IMR-90 (cell line): ENCODE measurements around the gene ARFIP2. TPM values are rescaled to one million over a fixed set of nuclear protein-coding genes. Genes with fewer than 3 reads are reported as not detected.

ENCODE experiments used
- ATAC-seq: fragments of 200-7000 bp; cut with Tn5 transposase; 2 replicates; pipeline ENCODE4 v1.9.1; 2020; ENCODE audit warnings: low read depth, mild to moderate bottlenecking, moderate library complexity
- BruUV-seq: library from RNA; stranded (reverse); fragments of 400-500 nt; replicated peaks from 2 replicates; lab custom pipeline; 2021; lab: Mats Ljungman, UMichigan
- CTCF ChIA-PET: fragments of 300-600 bp; formaldehyde crosslinking; extraction: SDS; loops from one replicate; lab custom pipeline; 2021; ENCODE audit warnings: antibody characterized with exemption; lab: Yijun Ruan, JAX
- POLR2A ChIA-PET: fragments of 300-600 bp; sonication (Branson Sonifier 250); formaldehyde crosslinking; loops from one replicate; lab custom pipeline; 2022; ENCODE audit warnings: antibody characterized with exemption; ENCODE audit not compliant: unreplicated experiment; lab: Charles Lee
- DNase-seq: peaks from one replicate; pipeline ENCODE4 v3.0.0; 2013
- H2AFZ ChIP-seq: replicated peaks from 2 replicates; pipeline ENCODE3; 2013; ENCODE audit warnings: low read length, mild to moderate bottlenecking; ENCODE audit not compliant: poor library complexity
- H2AK5ac ChIP-seq: 2 replicates; pipeline ENCODE4 v1.6.1; 2013; ENCODE audit warnings: low read depth, low read length, inconsistent platforms
- H2AK9ac ChIP-seq: replicated peaks from 2 replicates; pipeline ENCODE3; 2013; ENCODE audit warnings: mild to moderate bottlenecking, low read depth, low read length, moderate library complexity; ENCODE audit not compliant: poor library complexity
- H2BK120ac ChIP-seq: 2 replicates; pipeline ENCODE4 v1.6.1; 2013; ENCODE audit warnings: low read depth, low read length, inconsistent platforms
- H2BK15ac ChIP-seq: 3 replicates; pipeline ENCODE4 v1.6.1; 2013; ENCODE audit warnings: low read depth, low read length, inconsistent platforms
- H2BK20ac ChIP-seq: 2 replicates; pipeline ENCODE4 v1.6.1; 2013; ENCODE audit warnings: low read depth, mild to moderate bottlenecking, inconsistent platforms, low read length, moderate library complexity
- H2BK5ac ChIP-seq: 2 replicates; pipeline ENCODE4 v1.6.1; 2013; ENCODE audit warnings: mild to moderate bottlenecking, low read depth, low read length, inconsistent platforms; ENCODE audit not compliant: poor library complexity, severe bottlenecking
- H3K14ac ChIP-seq: replicated peaks from 2 replicates; pipeline ENCODE4 v1.6.1; 2013; ENCODE audit warnings: low read depth, low read length, inconsistent platforms
- H3K18ac ChIP-seq: 2 replicates; pipeline ENCODE4 v1.6.1; 2013; ENCODE audit warnings: low read depth, low read length, control low read depth
- H3K23ac ChIP-seq: 2 replicates; pipeline ENCODE4 v1.6.1; 2013; ENCODE audit warnings: low read depth, low read length, inconsistent platforms
- H3K27ac ChIP-seq: 2 replicates; pipeline ENCODE4 v1.5.1; 2013; ENCODE audit warnings: mild to moderate bottlenecking, control low read depth, low read length; ENCODE audit not compliant: insufficient read depth
- H3K27me3 ChIP-seq: 2 replicates; pipeline ENCODE4 v1.6.1; 2013; ENCODE audit warnings: low read length; ENCODE audit not compliant: control insufficient read depth, insufficient read depth
- H3K36me3 ChIP-seq: 2 replicates; pipeline ENCODE4 v1.6.1; 2013; ENCODE audit warnings: low read length, mixed read lengths; ENCODE audit not compliant: control insufficient read depth, insufficient read depth
- H3K4ac ChIP-seq: 2 replicates; pipeline ENCODE4 v1.6.1; 2013; ENCODE audit warnings: low read depth, low read length, inconsistent platforms
- H3K4me1 ChIP-seq: 2 replicates; pipeline ENCODE4 v1.6.1; 2013; ENCODE audit warnings: low read length, mixed read lengths; ENCODE audit not compliant: control insufficient read depth, insufficient read depth
- H3K4me2 ChIP-seq: 2 replicates; pipeline ENCODE4 v1.6.1; 2013; ENCODE audit warnings: low read depth, mild to moderate bottlenecking, control low read depth, low read length, moderate library complexity
- H3K4me3 ChIP-seq: 2 replicates; pipeline ENCODE4 v1.5.1; 2013; ENCODE audit warnings: low read depth, mild to moderate bottlenecking, control low read depth, low read length, moderate library complexity; ENCODE audit not compliant: insufficient read depth
- H3K56ac ChIP-seq: 2 replicates; pipeline ENCODE4 v1.6.1; 2013; ENCODE audit warnings: low read length, inconsistent platforms; ENCODE audit not compliant: insufficient read depth; ENCODE audit errors: extremely low read depth
- H3K79me1 ChIP-seq, 2 experiments: 2 replicates each; pipeline ENCODE4 v1.6.1; 2013; ENCODE audit warnings: low read length in 2 of 2, inconsistent platforms in 1 of 2, low read depth in 1 of 2
- H3K9ac ChIP-seq: 2 replicates; pipeline ENCODE4 v1.6.1; 2013; ENCODE audit warnings: low read depth, low read length, control low read depth
- H3K9me1 ChIP-seq: 2 replicates; pipeline ENCODE4 v1.6.1; 2013; ENCODE audit warnings: low read length, inconsistent platforms; ENCODE audit not compliant: insufficient read depth
- H3K9me3 ChIP-seq: 2 replicates; pipeline ENCODE4 v1.6.1; 2013; ENCODE audit warnings: low read length; ENCODE audit not compliant: control insufficient read depth, insufficient read depth
- H4K20me1 ChIP-seq: 2 replicates; pipeline ENCODE4 v1.6.1; 2013; ENCODE audit warnings: low read length, inconsistent platforms; ENCODE audit not compliant: insufficient read depth
- H4K5ac ChIP-seq: 2 replicates; pipeline ENCODE4 v1.6.1; 2013; ENCODE audit warnings: mild to moderate bottlenecking, low read depth, low read length, control low read depth
- H4K8ac ChIP-seq, 2 experiments: 2 replicates each; pipeline ENCODE4 v1.6.1; 2013; ENCODE audit warnings: low read depth in 2 of 2, low read length in 2 of 2, control low read depth in 1 of 2, inconsistent platforms in 1 of 2
- H4K91ac ChIP-seq: 2 replicates; pipeline ENCODE4 v1.6.1; 2013; ENCODE audit warnings: low read depth, low read length, inconsistent platforms; ENCODE audit not compliant: insufficient read depth
- MAZ ChIP-seq: IDR thresholded peaks from 2 replicates; pipeline ENCODE4 v1.6.1; 2012; ENCODE audit warnings: low read depth, mild to moderate bottlenecking, low read length, improper control_type of control experiment, moderate library complexity, borderline replicate concordance
- RCOR1 ChIP-seq: IDR thresholded peaks from 2 replicates; pipeline ENCODE4 v1.6.1; 2012; ENCODE audit warnings: mild to moderate bottlenecking, low read length, improper control_type of control experiment; ENCODE audit not compliant: insufficient replicate concordance
- WGBS, 2 experiments: methylation state at CpG; one replicate each; pipeline versions ENCODE4 v1.1.5 to v1.1.7; 2013; ENCODE audit warnings: missing lambda C conversion rate in 2 of 2; ENCODE audit not compliant: insufficient read length in 1 of 2; ENCODE audit errors: extremely low coverage in 2 of 2; 5-methylcytosine and 5-hydroxymethylcytosine counted together
- dilution Hi-C: fragments of 300-500 bp; cut with HindIII; formaldehyde crosslinking; loops from one replicate; pipeline ENCODE4 v1.14.3; 2018; ENCODE audit warnings: low sequenced_read_pairs; ENCODE audit not compliant: unreplicated experiment
- in situ Hi-C: fragments of 300-500 bp; cut with MboI; formaldehyde crosslinking; loops from 3 replicates; pipeline ENCODE4 v1.14.3; 2019; ENCODE audit warnings: low sequenced_read_pairs, inconsistent platforms, mixed read lengths
- intact Hi-C: fragments of 100-400 bp; cut with micrococcal nuclease; formaldehyde crosslinking; loops from 2 replicates; pipeline ENCODE4 v1.10.0; 2022
- polyA plus RNA-seq, 3 experiments: library from polyadenylated mRNA; depleted of rRNA; stranded (reverse); fragments of >200 nt; gene quantifications; 2 replicates each; pipeline ENCODE4 v1.2.3, GENCODE V29; 2012; ENCODE audit warnings: low replicate concordance in 1 of 3
- total RNA-seq: library from RNA; depleted of rRNA; stranded (reverse); fragments of >200 nt; gene quantifications from 2 replicates; pipeline ENCODE4 v1.2.3, GENCODE V29; 2012

ARFIP2 gene
- total and polyA plus RNA-seq, 2 of the 4 experiments (the other 2 are of a cell fraction), result 84.4 to 93.9 TPM

GRCh38 chr11:6437993-6438392 is 43.1 kb downstream of the ARFIP2 start:
- H2BK5ac ChIP-seq, result no peak overlapping the region
- intact Hi-C loops (no loop called here), in situ Hi-C loops (no loop called here), dilution Hi-C loops (no loop called here)
- no peak overlapping the region for H3K18ac ChIP-seq
- H2AFZ ChIP-seq, result no peak overlapping the region
- no peak for TF ChIP-seq MAZ
- TF ChIP-seq RCOR1, result no peak
- H3K4me2 ChIP-seq, result no peak overlapping the region
- H2BK15ac ChIP-seq, result no peak overlapping the region
- no CpG with 5 or more reads among the region's 3 CpGs for WGBS, 2 experiments
- H4K20me1 ChIP-seq, result no peaks in the 10 kb centered on the region
- no peaks in the 10 kb centered on the region for H3K9me3 ChIP-seq
- H3K56ac ChIP-seq, result no peak overlapping the region
- H3K36me3 ChIP-seq, result no peaks in the 10 kb centered on the region
- H3K79me1 ChIP-seq, result no peaks in the 10 kb centered on the region
- no peaks in the 10 kb centered on the region for H3K4me1 ChIP-seq
- no peak overlapping the region for H2AK9ac ChIP-seq
- ChIA-PET CTCF (interaction anchor here (2.1 to 2.6 kb wide), 2 partner anchors 11 to 59 kb away, joined by 7 to 19 read pairs; no protein-coding TSS in a partner anchor), POLR2A (no interaction called here)
- H3K9ac ChIP-seq, result no peak overlapping the region
- H2AK5ac ChIP-seq, result no peak overlapping the region
- DNase-seq (no peak), ATAC-seq (no peak)
- no peaks in the 10 kb centered on the region for H3K27me3 ChIP-seq
- no peak overlapping the region for H4K91ac ChIP-seq
- no peak overlapping the region for H3K14ac ChIP-seq
- H2BK20ac ChIP-seq, result no peak overlapping the region
- H4K5ac ChIP-seq, result no peak overlapping the region
- H3K27ac ChIP-seq, result no peak overlapping the region
- no peak overlapping the region for H4K8ac ChIP-seq
- no TSS peak for BruUV-seq
- no peak overlapping the region for H3K4ac ChIP-seq
- no peak overlapping the region for H2BK120ac ChIP-seq
- no peak overlapping the region for H3K23ac ChIP-seq
- H3K4me3 ChIP-seq, result no peak overlapping the region
- H3K9me1 ChIP-seq, result no peaks in the 10 kb centered on the region
